Endodermal cell (in vitro differentiated cells): ENCODE measurements around the gene ABI3. TPM values are rescaled to one million over a fixed set of nuclear protein-coding genes. Genes with fewer than 3 reads are reported as not detected.

ENCODE experiments used
- DNase-seq: peaks from one replicate; pipeline ENCODE4 v3.0.0-alpha.2; 2017
- H3K27ac ChIP-seq: 2 replicates; pipeline ENCODE4 v1.5.1; 2013; ENCODE audit warnings: mild to moderate bottlenecking, low read depth, low read length, moderate library complexity
- H3K27me3 ChIP-seq: 2 replicates; pipeline ENCODE4 v1.6.1; 2013; ENCODE audit warnings: mild to moderate bottlenecking, low read length, moderate library complexity; ENCODE audit not compliant: insufficient read depth, control insufficient read depth, poor library complexity, severe bottlenecking
- H3K36me3 ChIP-seq: 2 replicates; pipeline ENCODE4 v1.7.0; 2013; ENCODE audit warnings: mild to moderate bottlenecking, low read length, moderate library complexity; ENCODE audit not compliant: control insufficient read depth, insufficient read depth
- H3K4me1 ChIP-seq: one replicate; pipeline ENCODE4 v1.7.0; 2013; ENCODE audit warnings: low read length; ENCODE audit not compliant: control insufficient read depth, insufficient read depth
- H3K4me3 ChIP-seq: 2 replicates; pipeline ENCODE4 v1.5.1; 2013; ENCODE audit warnings: mild to moderate bottlenecking, low read length, moderate library complexity
- H3K9ac ChIP-seq: 2 replicates; pipeline ENCODE4 v1.6.1; 2013; ENCODE audit warnings: mild to moderate bottlenecking, low read length, moderate library complexity; ENCODE audit not compliant: poor library complexity, severe bottlenecking; ENCODE audit errors: extremely low read depth
- H3K9me3 ChIP-seq: 2 replicates; pipeline ENCODE4 v1.6.1; 2013; ENCODE audit warnings: mild to moderate bottlenecking, low read length, moderate library complexity; ENCODE audit not compliant: control insufficient read depth
- H3K27ac Mint-ChIP-seq: 2 replicates; pipeline ENCODE4 v1.8.0; 2020; ENCODE audit warnings: mixed read lengths
- H3K27me3 Mint-ChIP-seq: 2 replicates; pipeline ENCODE4 v1.8.0; 2021; ENCODE audit warnings: mild to moderate bottlenecking, mixed read lengths; ENCODE audit not compliant: insufficient read depth
- H3K36me3 Mint-ChIP-seq: 2 replicates; pipeline ENCODE4 v1.8.0; 2020; ENCODE audit warnings: low read depth, mixed read lengths
- H3K4me1 Mint-ChIP-seq: 2 replicates; pipeline ENCODE4 v1.8.0; 2020; ENCODE audit warnings: mixed read lengths
- H3K4me3 Mint-ChIP-seq: 2 replicates; pipeline ENCODE4 v1.8.0; 2020; ENCODE audit warnings: mild to moderate bottlenecking, moderate library complexity, mixed read lengths
- H3K9me3 Mint-ChIP-seq: 2 replicates; pipeline ENCODE4 v1.8.0; 2020; ENCODE audit warnings: mild to moderate bottlenecking, mixed read lengths
- WGBS, 2 experiments: methylation state at CpG; one replicate each; pipeline versions ENCODE4 v1.1.5 to v1.1.7; 2013; ENCODE audit warnings: missing lambda C conversion rate in 2 of 2, mixed read lengths in 1 of 2; ENCODE audit not compliant: insufficient coverage in 1 of 2, insufficient read length in 1 of 2; 5-methylcytosine and 5-hydroxymethylcytosine counted together
- total RNA-seq, 2 donors: library from RNA; stranded (reverse); fragmentation: NEBNext Ultra II Directional in 1 of 2; extraction: Animal tissue kit (Norgen Biotek cat#: 25700) in 1 of 2; gene quantifications; 2 replicates in 1 of 2; 3 replicates in 1 of 2; pipeline ENCODE4 v1.2.1, GENCODE V29; 2021
- TF ChIP-seq, protein P1 (sequence below): fragments of 200-600 bp; sonication (generic); conservative IDR thresholded peaks from 2 replicates; pipeline ENCODE4 v1.5.0; 2021; ENCODE audit warnings: antibody characterized with exemption, mild to moderate bottlenecking

The ABI3 gene
- total RNA-seq, 2 donors from 2014 or later, result 0.58 to 1.7 TPM

DNA sequence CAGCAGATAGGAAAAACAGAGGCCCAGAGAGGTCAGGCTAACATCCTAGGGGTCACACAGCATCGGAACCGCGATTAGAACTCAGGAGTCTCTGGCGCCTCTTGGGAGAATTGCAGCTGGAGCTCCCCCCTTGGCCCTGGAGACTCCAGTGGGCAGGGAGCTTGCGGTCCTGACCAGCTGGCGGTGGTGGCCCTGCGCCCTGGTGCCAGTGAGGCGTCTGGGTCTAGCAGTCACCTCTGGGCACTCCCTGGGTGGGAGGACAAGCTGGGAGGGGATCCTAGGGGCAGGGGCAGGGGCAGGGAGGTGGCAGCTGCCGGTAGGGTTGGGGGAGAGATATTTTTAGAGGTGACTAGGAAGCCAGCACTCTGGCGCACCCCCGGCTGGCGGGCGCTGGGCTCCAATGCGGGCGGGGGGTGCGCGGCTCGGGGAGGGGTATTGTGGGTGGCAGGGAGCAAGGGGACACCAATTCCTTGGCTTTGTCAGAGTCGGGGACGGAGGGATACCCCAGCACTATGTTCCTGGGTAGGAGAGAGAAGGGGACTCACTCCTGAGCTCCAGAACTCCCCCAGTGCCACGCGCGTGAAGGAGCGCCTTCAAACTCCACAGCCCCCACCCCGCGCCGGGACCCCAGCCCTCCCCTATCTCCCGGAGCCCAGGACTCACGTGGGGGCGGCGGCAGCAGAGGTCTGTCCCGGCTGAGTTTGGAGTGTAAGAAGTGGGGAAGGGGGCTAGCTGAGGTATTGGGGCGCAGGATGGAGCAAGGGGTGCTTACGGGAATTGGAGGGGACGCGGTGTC is 19.5 kb downstream of the ABI3 start:
- Histone ChIP-seq H3K9me3 (no peaks in the 10 kb centered on the region), H3K4me1 (peaks cover 5% of the 10 kb centered on the region), H3K27ac (no peak overlapping the region), H3K9ac (peak overlapping the region; percentile 13), H3K4me3 (peak overlapping the region; percentile 93), H3K36me3 (no peaks in the 10 kb centered on the region), H3K27me3 (peaks cover 35% of the 10 kb centered on the region)
- peaks cover 70% of the 10 kb centered on the region for H3K27me3 Mint-ChIP-seq
- no peaks in the 10 kb centered on the region for H3K9me3 Mint-ChIP-seq
- H3K4me1 Mint-ChIP-seq, result peaks cover 18% of the 10 kb centered on the region
- H3K4me3 Mint-ChIP-seq, result peak overlapping the region; percentile 61
- H3K36me3 Mint-ChIP-seq, result no peaks in the 10 kb centered on the region
- no peak overlapping the region for H3K27ac Mint-ChIP-seq
- TF ChIP-seq, protein P1, sequence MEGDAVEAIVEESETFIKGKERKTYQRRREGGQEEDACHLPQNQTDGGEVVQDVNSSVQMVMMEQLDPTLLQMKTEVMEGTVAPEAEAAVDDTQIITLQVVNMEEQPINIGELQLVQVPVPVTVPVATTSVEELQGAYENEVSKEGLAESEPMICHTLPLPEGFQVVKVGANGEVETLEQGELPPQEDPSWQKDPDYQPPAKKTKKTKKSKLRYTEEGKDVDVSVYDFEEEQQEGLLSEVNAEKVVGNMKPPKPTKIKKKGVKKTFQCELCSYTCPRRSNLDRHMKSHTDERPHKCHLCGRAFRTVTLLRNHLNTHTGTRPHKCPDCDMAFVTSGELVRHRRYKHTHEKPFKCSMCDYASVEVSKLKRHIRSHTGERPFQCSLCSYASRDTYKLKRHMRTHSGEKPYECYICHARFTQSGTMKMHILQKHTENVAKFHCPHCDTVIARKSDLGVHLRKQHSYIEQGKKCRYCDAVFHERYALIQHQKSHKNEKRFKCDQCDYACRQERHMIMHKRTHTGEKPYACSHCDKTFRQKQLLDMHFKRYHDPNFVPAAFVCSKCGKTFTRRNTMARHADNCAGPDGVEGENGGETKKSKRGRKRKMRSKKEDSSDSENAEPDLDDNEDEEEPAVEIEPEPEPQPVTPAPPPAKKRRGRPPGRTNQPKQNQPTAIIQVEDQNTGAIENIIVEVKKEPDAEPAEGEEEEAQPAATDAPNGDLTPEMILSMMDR, result no peak
- WGBS, 2 experiments, result 16 to 30% methylated on average over 8 to 36 of the region's 36 CpGs
- DNase-seq, result peak; percentile 83

DNA sequence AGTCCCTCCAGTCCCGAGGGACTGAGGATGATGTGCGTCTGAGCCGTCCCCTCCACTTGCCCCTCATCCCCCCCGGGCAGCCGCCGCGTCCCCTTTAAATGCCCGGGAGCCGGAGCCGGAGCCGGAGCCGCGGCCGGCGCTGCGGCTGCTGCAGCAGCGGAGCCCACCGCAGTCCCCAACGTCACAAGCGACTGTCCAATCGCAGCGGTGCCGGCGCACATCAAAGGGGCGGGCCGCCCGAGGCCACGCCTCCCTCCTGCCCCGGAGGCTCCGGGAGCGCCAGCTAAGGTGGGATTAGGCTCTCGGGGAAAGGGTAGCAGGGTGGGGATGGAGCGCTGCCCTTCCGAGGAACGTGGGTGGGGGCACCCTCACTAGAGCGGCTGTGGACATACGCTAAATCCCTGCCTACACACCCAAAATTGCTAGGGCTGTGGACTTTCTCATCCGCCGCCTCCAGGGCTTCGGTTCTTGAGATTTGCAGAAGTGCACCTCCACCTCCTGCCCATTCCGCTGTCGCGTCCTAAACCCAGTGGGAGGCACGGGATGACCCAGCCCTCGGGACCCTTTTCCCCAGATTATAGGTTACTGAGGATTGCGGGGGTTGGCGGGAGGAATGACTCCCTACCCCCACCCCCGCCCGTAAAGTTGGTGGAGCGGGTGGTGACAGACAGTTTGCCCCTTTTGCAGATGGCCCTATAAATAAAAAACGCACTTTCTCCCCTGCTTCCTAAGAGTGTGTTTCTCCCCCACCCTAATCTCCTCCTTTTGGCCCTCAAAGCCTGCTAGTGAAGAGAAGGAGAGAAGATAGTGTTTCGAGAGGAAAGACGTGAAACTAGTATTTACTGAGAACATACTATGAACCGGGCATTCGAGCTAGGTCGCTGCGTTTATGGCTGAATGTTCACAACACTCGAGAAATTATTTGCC is 20.4 kb downstream of the ABI3 start, which contains the start of gene PHOSPHO1:
TSS of gene PHOSPHO1 (minus strand) at position 152 of the 927 bp plus-strand sequence. CDS start 4,096 bp downstream, outside the sequence.
- Histone ChIP-seq H3K27me3 (peaks cover 26% of the 10 kb centered on the region), H3K4me3 (peak within 1 kb of the TSS; percentile 93), H3K9ac (peak within 1 kb of the TSS; percentile 51), H3K4me1 (peaks cover 5% of the 10 kb centered on the region), H3K36me3 (no peaks in the 10 kb centered on the region), H3K9me3 (no peaks in the 10 kb centered on the region), H3K27ac (no peak within 1 kb of the TSS)
- peak; percentile 99 for DNase-seq
- peaks cover 18% of the 10 kb centered on the region for H3K4me1 Mint-ChIP-seq
- H3K4me3 Mint-ChIP-seq, result peak within 1 kb of the TSS; percentile 61
- no peaks in the 10 kb centered on the region for H3K36me3 Mint-ChIP-seq
- H3K9me3 Mint-ChIP-seq, result no peaks in the 10 kb centered on the region
- no peak within 1 kb of the TSS for H3K27ac Mint-ChIP-seq
- peaks cover 61% of the 10 kb centered on the region for H3K27me3 Mint-ChIP-seq
- TF ChIP-seq, protein P1, result no peak
- WGBS, 2 experiments, result 6 to 11% methylated on average over 21 to 53 of the region's 58 CpGs

DNA sequence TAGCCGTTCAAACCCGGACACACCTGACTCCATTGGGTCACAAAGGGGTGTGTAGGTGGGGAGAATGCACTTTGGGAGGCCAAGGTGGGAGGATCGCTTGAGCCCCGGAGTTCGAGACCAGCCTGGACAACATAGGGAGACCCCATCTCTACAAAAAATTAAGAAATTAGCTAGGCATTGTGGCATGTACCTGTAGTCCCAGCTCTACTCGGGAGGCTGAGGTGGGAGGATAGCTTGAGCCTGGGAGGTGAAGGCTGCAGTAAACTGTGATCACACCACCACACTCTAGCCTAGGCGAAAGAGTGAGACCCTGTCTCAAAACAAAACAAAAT is 21.0 kb downstream of the ABI3 start:
- Mint-ChIP-seq H3K36me3 (no peaks in the 10 kb centered on the region), H3K27ac (no peak overlapping the region), H3K9me3 (no peaks in the 10 kb centered on the region), H3K27me3 (peaks cover 55% of the 10 kb centered on the region), H3K4me1 (peaks cover 18% of the 10 kb centered on the region), H3K4me3 (peak overlapping the region; percentile 61)
- H3K27me3 ChIP-seq, result peaks cover 20% of the 10 kb centered on the region
- 76% methylated on average over 5 to 7 of the region's 7 CpGs for WGBS, 2 experiments
- H3K9ac ChIP-seq, result no peak overlapping the region
- no peak for DNase-seq
- peaks cover 5% of the 10 kb centered on the region for H3K4me1 ChIP-seq
- H3K9me3 ChIP-seq, result no peaks in the 10 kb centered on the region
- TF ChIP-seq, protein P1, result no peak
- no peaks in the 10 kb centered on the region for H3K36me3 ChIP-seq
- no peak overlapping the region for H3K27ac ChIP-seq
- peak overlapping the region; percentile 93 for H3K4me3 ChIP-seq
